Stimulated activated CD4-positive, alpha-beta T cell treated with anti-CD3 and anti-CD28 coated beads, Interleukin-12 subunit alpha, Interleukin-12 subunit beta, amount 100 ng/mL, for 4 hours (primary cell): Measurements from ENCODE around the gene SLX4IP.
"Not testable (repeated sequence)": the region's sequence is repeated elsewhere in the genome, so short reads cannot be mapped to it uniquely, and the experiment has no call there.

Experiments
- DNase-seq: peaks from one replicate; pipeline ENCODE4 v3.0.0-alpha.2; 2020

SLX4IP gene

GRCh38 chr20:10580700-10581099, 145.6 kb downstream of the SLX4IP start:
- no peak for DNase-seq

GRCh38 chr20:10581823-10582222, 146.7 kb downstream of the SLX4IP start:
- DNase-seq: no peak

GRCh38 chr20:10584371-10584770, 149.3 kb downstream of the SLX4IP start:
- DNase-seq: no peak

- DNase-seq: no peak
These were observed 150.2 kb downstream of the SLX4IP start for GRCh38 chr20:10585308-10585707.

GRCh38 chr20:10586296-10586695, 151.2 kb downstream of the SLX4IP start:
- no peak for DNase-seq

GRCh38 chr20:10590446-10590845, 155.3 kb downstream of the SLX4IP start:
- not testable (repeated sequence) for DNase-seq

- no peak for DNase-seq
These were observed 156.0 kb downstream of the SLX4IP start for GRCh38 chr20:10590950-10591671.

GRCh38 chr20:10591946-10592521, 156.9 kb downstream of the SLX4IP start:
- no peak for DNase-seq

- DNase-seq: no peak
These were observed 159.3 kb downstream of the SLX4IP start for GRCh38 chr20:10594296-10594868.

GRCh38 chr20:10595266-10595665, 160.2 kb downstream of the SLX4IP start:
- DNase-seq: no peak

GRCh38 chr20:10595985-10596384, 160.9 kb downstream of the SLX4IP start:
- no peak for DNase-seq

- DNase-seq: no peak
These were observed 161.6 kb downstream of the SLX4IP start for GRCh38 chr20:10596710-10597121.

- no peak for DNase-seq
These were observed 162.5 kb downstream of the SLX4IP start for GRCh38 chr20:10597637-10598036.

- no peak for DNase-seq
These were observed 167.2 kb downstream of the SLX4IP start for GRCh38 chr20:10602221-10602871.

GRCh38 chr20:10603378-10603777, 168.3 kb downstream of the SLX4IP start:
- no peak for DNase-seq

GRCh38 chr20:10603971-10604864, 169.1 kb downstream of the SLX4IP start:
- no peak for DNase-seq

- DNase-seq: no peak
These were observed 169.8 kb downstream of the SLX4IP start for GRCh38 chr20:10604865-10605440.

- no peak for DNase-seq
These were observed 170.6 kb downstream of the SLX4IP start for GRCh38 chr20:10605547-10606195.

GRCh38 chr20:10609276-10609675, 174.2 kb downstream of the SLX4IP start:
- DNase-seq: no peak

GRCh38 chr20:10609770-10610169, 174.7 kb downstream of the SLX4IP start:
- no peak for DNase-seq

GRCh38 chr20:10610251-10610650, 175.1 kb downstream of the SLX4IP start:
- DNase-seq: no peak

GRCh38 chr20:10611357-10611756, 176.3 kb downstream of the SLX4IP start:
- DNase-seq: no peak
